ENCODE data around the gene ITPKB. TPM values are rescaled to one million over a fixed set of nuclear protein-coding genes. Genes with fewer than 3 reads are reported as not detected.

ITPKB gene
- total and polyA plus RNA-seq, 2 of the 13 experiments (the other 11 are each of a cell fraction or from before 2014, with no cell fraction given), result not detected

- Histone ChIP-seq H3K9me3 (ENCODE audit: low read length) (no peaks in the 10 kb centered on the region), H2AFZ (ENCODE audit: low read length) (no peak overlapping the region), H3K9ac (ENCODE audit: insufficient read depth, low read depth, low read length) (no peak overlapping the region), H3K27me3 (ENCODE audit: control insufficient read depth in 1 of 2, insufficient read depth in 2 of 2, low read length in 2 of 2) (peaks cover 10 to 55% of the 10 kb centered on the region in 2 experiments; a peak in 4 of 5 replicates), H3K4me3 (replicated peaks in 1 of 3; ENCODE audit: insufficient read depth in 1 of 3, low read depth in 2 of 3, low read length in 3 of 3) (no peak overlapping the region), H3K27ac (ENCODE audit: extremely low read length, insufficient read depth, low read length) (no peak overlapping the region), H3K4me1 (ENCODE audit: insufficient read depth, low read length) (no peaks in the 10 kb centered on the region), H3K36me3 (replicated peaks in 1 of 2; ENCODE audit: control insufficient read depth in 1 of 2, insufficient read depth in 2 of 2, low read length in 2 of 2) (no peaks in the 10 kb centered on the region), H3K4me2 (ENCODE audit: low read depth, low read length) (no peak overlapping the region), H3K79me2 (ENCODE audit: insufficient read depth, low read length) (no peaks in the 10 kb centered on the region), H4K20me1 (ENCODE audit: insufficient read depth, low read length) (no peaks in the 10 kb centered on the region)
- no peak for TF ChIP-seq ARID4A (CRISPR knock-in tag; IDR thresholded peaks at IDR 0.05; ENCODE audit: borderline replicate concordance)
- no peak for TF ChIP-seq SMARCC2 (IDR thresholded peaks at IDR 0.05)
- no peak for TF ChIP-seq CERS6 (CRISPR knock-in tag; IDR thresholded peaks at IDR 0.05)
- TF ChIP-seq ZNF614 (CRISPR knock-in tag; IDR thresholded peaks at IDR 0.05; ENCODE audit: borderline replicate concordance), result no peak
- no peak for TF ChIP-seq ZNF687 (CRISPR knock-in tag; IDR thresholded peaks at IDR 0.05)
- CTCF ChIA-PET (ENCODE audit: low intra/inter-chr PET ratio, low total read pairs), result no interaction called here
- intact Hi-C loops (cut with micrococcal nuclease; ENCODE audit: unreplicated experiment), result no loop called here
- DNase-seq (ENCODE audit: low spot score) (no peak), FAIRE-seq (no peak), ATAC-seq (no peak)
- WGBS (ENCODE audit: low lambda C conversion rate), result 19% methylated on average over 8 of the region's 8 CpGs
- no TSS peak for BruUV-seq (replicated peaks)
- in situ Hi-C loops (cut with HindIII; ENCODE audit: extremely low pct_ligation_motif_present, low pct_unique_long_range_greater_than_20kb), result no loop called here
- POLR2A ChIA-PET, result no interaction called here
These were observed 84.4 kb downstream of the ITPKB start for GRCh38 chr1:226654668-226655055.
